Eye (tissue), 1 donor: ENCODE results near the gene RTL3.

ENCODE experiments used
- DNase-seq: peaks from one replicate; pipeline ENCODE4 v3.0.0-alpha.2; 2015

Gene RTL3

DNA sequence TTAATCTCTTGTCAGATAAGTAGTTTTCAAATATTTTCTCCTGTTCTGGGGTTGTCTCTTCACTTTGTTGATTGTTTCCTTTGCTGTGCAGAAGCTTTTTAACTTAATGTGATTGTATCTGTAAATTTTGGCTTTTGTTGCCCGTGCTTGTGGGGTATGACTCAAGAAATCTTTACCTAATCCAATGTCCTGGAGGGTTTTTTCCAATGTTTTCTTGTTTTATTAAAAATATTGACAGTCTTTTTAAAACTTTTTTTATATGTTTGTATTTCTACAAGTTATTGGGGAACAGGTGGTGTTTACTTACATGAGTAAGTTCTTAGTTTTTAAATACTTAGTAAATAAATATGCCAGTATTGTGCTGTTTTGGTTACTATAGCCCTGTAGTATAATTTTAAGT, 44.9 kb downstream of the RTL3 start:
- no peak for DNase-seq
